HepG2 (cell line): ENCODE measurements around the gene JAKMIP2. TPM values are rescaled to one million over a fixed set of nuclear protein-coding genes. Genes with fewer than 3 reads are reported as not detected.
A peak's percentile ranks its signal among the peaks of the same experiment; 100 is the strongest.
"Not testable (repeated sequence)": the region's sequence is repeated elsewhere in the genome, so short reads cannot be mapped to it uniquely, and the experiment has no call there.

Experiments
- ATAC-seq: fragments of 200-7000 bp; cut with Tn5 transposase; 3 replicates; pipeline ENCODE4 v1.9.1; 2020; ENCODE audit warnings: mild to moderate bottlenecking, moderate library complexity
- BruUV-seq: library from RNA; stranded (reverse); fragments of 400-500 nt; replicated peaks from 2 replicates; lab custom pipeline; 2021; lab: Mats Ljungman, UMichigan
- CTCF ChIA-PET: fragments of 300-600 bp; formaldehyde crosslinking; extraction: SDS; loops from one replicate; lab custom pipeline; 2021; ENCODE audit warnings: low total read pairs, inconsistent platforms, low intra/inter-chr PET ratio; lab: Yijun Ruan, JAX
- POLR2A ChIA-PET: fragments of 350-600 bp; sonication (Branson Sonifier 250); formaldehyde crosslinking; loops from one replicate; lab custom pipeline; 2020; ENCODE audit warnings: antibody characterized with exemption, inconsistent platforms; lab: Yijun Ruan, JAX
- DNase-seq: peaks from one replicate; pipeline ENCODE4 v3.0.0-alpha.2; 2015; ENCODE audit warnings: low spot score
- FAIRE-seq: peaks from 3 replicates; lab custom pipeline; 2011; peaks lifted over from hg19 to GRCh38; lab: Jason Lieb, UNC
- H2AFZ ChIP-seq: one replicate; pipeline ENCODE4 v1.6.1; 2011; ENCODE audit warnings: low read length, inconsistent platforms
- H3K27ac ChIP-seq: fragments of 300-600 bp; 3 replicates; pipeline ENCODE4 v1.8.0; 2011; ENCODE audit warnings: mixed run types, mild to moderate bottlenecking, mixed read lengths, low read length, inconsistent platforms; ENCODE audit not compliant: insufficient read depth; ENCODE audit errors: extremely low read length
- H3K27me3 ChIP-seq, 2 experiments: fragments of 200-600 bp in 1 of 2; 2 replicates in 1 of 2; 3 replicates in 1 of 2; pipeline versions ENCODE4 v1.6.0 to v1.8.0; 2011; ENCODE audit warnings: low read length in 2 of 2, mild to moderate bottlenecking in 2 of 2, moderate library complexity in 2 of 2, inconsistent platforms in 1 of 2; ENCODE audit not compliant: insufficient read depth in 2 of 2, control insufficient read depth in 1 of 2
- H3K36me3 ChIP-seq, 2 experiments: fragments of 200-600 bp in 1 of 2; replicated peaks in 1 of 2; 2 replicates in 1 of 2; 3 replicates in 1 of 2; pipeline versions ENCODE4 v1.5.1 to v1.8.0; 2011; ENCODE audit warnings: low read length in 2 of 2, inconsistent platforms in 1 of 2; ENCODE audit not compliant: insufficient read depth in 2 of 2, control insufficient read depth in 1 of 2
- H3K4me1 ChIP-seq: 2 replicates; pipeline ENCODE4 v1.5.1; 2012; ENCODE audit warnings: low read length, inconsistent platforms; ENCODE audit not compliant: insufficient read depth
- H3K4me2 ChIP-seq: 2 replicates; pipeline ENCODE4 v1.6.0; 2011; ENCODE audit warnings: low read depth, low read length, inconsistent platforms
- H3K4me3 ChIP-seq, 3 experiments: fragments of 200-600 bp in 1 of 3; sonication (generic), shearing (Covaris generic) in 1 of 3; replicated peaks in 1 of 3; 2 replicates each; pipeline ENCODE4 v1.5.1; 2011 to 2016; ENCODE audit warnings: low read length in 3 of 3, inconsistent platforms in 2 of 3, low read depth in 2 of 3, mild to moderate bottlenecking in 2 of 3, control low read depth in 1 of 3, mixed read lengths in 1 of 3; ENCODE audit not compliant: insufficient read depth in 1 of 3
- H3K79me2 ChIP-seq: one replicate; pipeline ENCODE4 v1.6.1; 2011; ENCODE audit warnings: low read length, inconsistent platforms; ENCODE audit not compliant: insufficient read depth
- H3K9ac ChIP-seq: 2 replicates; pipeline ENCODE4 v1.6.0; 2011; ENCODE audit warnings: mild to moderate bottlenecking, low read depth, low read length, inconsistent platforms; ENCODE audit not compliant: insufficient read depth
- H3K9me3 ChIP-seq: 2 replicates; pipeline ENCODE4 v1.5.1; 2012; ENCODE audit warnings: mild to moderate bottlenecking, low read length
- H4K20me1 ChIP-seq: 2 replicates; pipeline ENCODE4 v1.6.0; 2011; ENCODE audit warnings: inconsistent platforms, mild to moderate bottlenecking, low read length, moderate library complexity; ENCODE audit not compliant: insufficient read depth
- FOXM1 ChIP-seq: sonication (generic); formaldehyde crosslinking; IDR thresholded peaks from 2 replicates; pipeline ENCODE4 v1.5.0; 2020; ENCODE audit warnings: missing genetic modification reagents
- NFIB ChIP-seq: sonication (generic); formaldehyde crosslinking; IDR thresholded peaks from 2 replicates; pipeline ENCODE4 v1.9.0; 2021; ENCODE audit warnings: missing genetic modification reagents, mild to moderate bottlenecking, borderline replicate concordance
- RAD21 ChIP-seq: fragments of 450-650 bp; formaldehyde crosslinking; IDR thresholded peaks from 2 replicates; pipeline ENCODE4 v1.5.0; 2020; ENCODE audit warnings: mild to moderate bottlenecking
- TBX2 ChIP-seq: sonication (generic); formaldehyde crosslinking; IDR thresholded peaks from 2 replicates; pipeline ENCODE4 v1.5.0; 2020; ENCODE audit warnings: missing genetic modification reagents, mild to moderate bottlenecking, borderline replicate concordance
- ZNF20 ChIP-seq: sonication (generic); formaldehyde crosslinking; IDR thresholded peaks from 2 replicates; pipeline ENCODE4 v1.4.0; 2020; ENCODE audit warnings: mild to moderate bottlenecking, moderate library complexity, missing genetic modification reagents
- ZNF557 ChIP-seq: sonication (generic); formaldehyde crosslinking; IDR thresholded peaks from 2 replicates; pipeline ENCODE4 v1.4.0; 2020; ENCODE audit warnings: missing genetic modification reagents
- WGBS: methylation state at CpG from one replicate; pipeline ENCODE4 v1.1.6; 2017; ENCODE audit warnings: low lambda C conversion rate; 5-methylcytosine and 5-hydroxymethylcytosine counted together
- in situ Hi-C: cut with HindIII; loops from 2 replicates; pipeline ENCODE4 v1.10.0; 2017; ENCODE audit warnings: low pct_unique_long_range_greater_than_20kb; ENCODE audit not compliant: extremely low pct_ligation_motif_present
- intact Hi-C: fragments of 100-400 bp; cut with micrococcal nuclease; formaldehyde crosslinking; loops from one replicate; pipeline ENCODE4 v1.10.0; 2022; ENCODE audit not compliant: unreplicated experiment
- polyA plus RNA-seq, 8 experiments: library from polyadenylated mRNA; depleted of rRNA in 3 of 8; stranded (reverse) in 7 of 8; unstranded in 1 of 8; fragments of >200 nt; fragmentation: Illumina TruSeq in 4 of 8; extraction: Trizol in 4 of 8; gene quantifications; 2 replicates each; pipeline versions ENCODE4 v1.2.1 to v1.2.3, GENCODE V29; 2011 to 2016; ENCODE audit warnings: low read depth in 4 of 8, missing spikeins in 1 of 8, mixed read lengths in 1 of 8; ENCODE audit not compliant: insufficient read depth in 1 of 8
- total RNA-seq, 5 experiments: library from RNA; depleted of rRNA; stranded (reverse); fragments of >200 nt; fragmentation: Illumina TruSeq; extraction: Trizol; gene quantifications; 2 replicates each; pipeline ENCODE4 v1.2.3, GENCODE V29; 2016; ENCODE audit warnings: low read depth in 1 of 5
- TF ChIP-seq, protein P1 (sequence below): sonication (generic); formaldehyde crosslinking; IDR thresholded peaks from 2 replicates; pipeline ENCODE4 v1.5.1; 2020; ENCODE audit warnings: missing genetic modification reagents, mild to moderate bottlenecking, borderline replicate concordance

The JAKMIP2 gene
- total and polyA plus RNA-seq, 2 of the 13 experiments (the other 11 are each of a cell fraction or from before 2014, with no cell fraction given), result 0.04 to 2.1 TPM

DNA sequence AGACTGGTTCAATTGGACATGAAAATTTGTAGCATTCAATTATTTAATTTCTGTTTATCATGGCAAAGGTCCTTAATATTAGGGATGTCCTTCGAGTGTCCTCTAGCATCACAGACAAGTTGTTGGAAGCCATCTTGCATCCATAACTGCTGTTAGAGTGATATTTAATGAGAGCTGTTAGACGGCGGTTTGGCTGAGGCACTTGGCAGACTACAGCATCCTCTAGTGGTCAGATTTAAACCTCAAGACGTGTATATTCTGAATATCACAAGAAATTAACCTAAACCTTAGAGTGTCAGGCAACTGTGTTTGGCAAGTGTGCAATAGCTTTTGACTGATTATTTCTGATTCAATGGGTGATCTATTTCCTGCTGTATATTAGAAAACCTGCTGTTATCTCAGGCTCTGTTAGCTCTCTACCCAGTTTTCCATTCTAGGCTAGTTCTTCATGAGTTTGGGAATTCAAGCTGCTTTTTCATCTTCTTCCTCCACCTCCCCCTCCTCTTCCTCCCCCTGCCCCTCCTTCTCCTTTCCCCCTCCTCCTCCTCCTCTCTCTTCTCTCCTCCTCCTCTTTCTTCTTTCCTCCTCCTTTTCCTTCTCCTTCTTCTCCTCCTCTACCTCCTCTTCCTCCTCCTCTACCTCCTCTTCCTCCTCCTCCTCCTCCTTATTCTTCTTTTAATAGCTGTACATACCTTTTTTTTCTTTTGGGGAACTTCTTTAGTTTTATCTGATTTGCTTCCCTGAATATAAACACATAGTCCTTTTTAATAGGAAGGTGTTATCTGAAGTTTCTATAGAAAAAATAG is 40.4 kb upstream of the JAKMIP2 start (continued):
- no peak for TF ChIP-seq ZNF20 (CRISPR knock-in tag)
- TF ChIP-seq RAD21 (CRISPR knock-in tag), result peak; percentile 64
- TF ChIP-seq TBX2 (CRISPR knock-in tag), result no peak
- TF ChIP-seq, all 625 proteins: peak for 8

DNA sequence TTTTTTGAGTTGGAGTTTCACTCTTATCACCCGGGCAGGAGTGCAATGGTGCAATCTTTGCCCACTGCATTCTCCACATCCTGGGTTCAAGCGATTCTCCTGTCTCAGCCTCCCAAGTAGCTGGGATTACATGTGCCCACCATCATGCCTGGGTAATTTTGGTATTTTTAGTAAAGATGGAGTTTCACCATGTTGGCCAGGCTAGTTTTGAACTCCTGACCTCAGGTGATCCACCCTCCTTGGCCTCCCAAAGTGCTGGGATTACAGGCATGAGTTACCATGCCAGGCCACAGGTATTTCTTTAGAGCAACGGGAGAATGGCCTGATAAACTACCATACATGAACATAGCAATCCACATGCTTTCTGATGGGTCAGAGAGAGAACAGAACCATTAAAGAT is 39.7 kb upstream of the JAKMIP2 start:
- H3K4me1 ChIP-seq, result peaks cover 10% of the 10 kb centered on the region; the same call in 1 of the 2 replicates
- H3K79me2 ChIP-seq, ATAC-seq, H3K9ac ChIP-seq, H3K36me3 ChIP-seq, H3K27ac ChIP-seq, H4K20me1 ChIP-seq, H3K9me3 ChIP-seq, H2AFZ ChIP-seq, H3K4me2 ChIP-seq, H3K27me3 ChIP-seq, BruUV-seq, POLR2A ChIA-PET, DNase-seq, H3K4me3 ChIP-seq, FAIRE-seq: not testable (repeated sequence)
- in situ Hi-C loops, result loop anchor here (5.0 kb wide), 1 partner anchor 195 kb away; no protein-coding TSS in a partner anchor
- WGBS, result 73% methylated on average over 3 of the region's 3 CpGs
- intact Hi-C loops, result loop anchor here (1.0 to 5.0 kb wide), 2 partner anchors 35 to 194 kb away; no protein-coding TSS in a partner anchor
- CTCF ChIA-PET, result interaction anchor here (1.6 kb wide), 1 partner anchor 194 kb away, joined by 26 read pairs; no protein-coding TSS in a partner anchor

DNA sequence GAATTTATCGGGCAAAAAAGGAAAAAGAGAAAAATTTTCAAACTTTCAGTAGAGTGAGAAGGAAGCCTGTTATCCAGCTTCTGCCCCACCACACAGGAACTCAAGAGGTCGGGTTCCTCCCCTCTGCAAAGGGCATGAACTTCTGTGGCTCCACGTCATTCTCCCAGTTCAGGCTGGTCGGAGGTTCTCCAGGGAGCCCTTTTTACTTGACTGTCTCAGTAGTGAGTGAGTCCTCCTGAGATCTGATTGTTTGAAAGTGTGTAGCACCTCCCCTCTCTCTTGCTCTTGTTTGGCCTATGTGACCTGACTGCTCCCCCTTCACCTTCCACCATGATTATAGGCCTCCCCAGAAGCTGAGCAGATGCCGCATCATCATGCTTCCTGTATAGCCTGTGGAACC is 39.2 kb upstream of the JAKMIP2 start:
- Histone ChIP-seq H3K4me2 (no peak overlapping the region), H3K4me3 (no peak overlapping the region), H3K36me3 (no peaks in the 10 kb centered on the region), H3K27ac (no peak overlapping the region), H3K9me3 (no peaks in the 10 kb centered on the region), H3K79me2 (no peaks in the 10 kb centered on the region), H3K27me3 (no peaks in the 10 kb centered on the region), H3K4me1 (peaks cover 9% of the 10 kb centered on the region; the same call in 1 of the 2 replicates), H2AFZ (no peak overlapping the region), H4K20me1 (no peaks in the 10 kb centered on the region), H3K9ac (no peak overlapping the region)
- ChIA-PET CTCF (interaction anchor here (1.6 kb wide), 1 partner anchor 194 kb away, joined by 26 read pairs; no protein-coding TSS in a partner anchor), POLR2A (no interaction called here)
- no TSS peak for BruUV-seq
- DNase-seq (no peak), FAIRE-seq (no peak), ATAC-seq (no peak)
- intact Hi-C loops (loop anchor here (1.0 to 5.0 kb wide), 2 partner anchors 36 to 193 kb away; no protein-coding TSS in a partner anchor), in situ Hi-C loops (loop anchor here (5.0 kb wide), 1 partner anchor 194 kb away; no protein-coding TSS in a partner anchor)
- TF ChIP-seq ZNF557 (CRISPR knock-in tag) (no peak), FOXM1 (CRISPR knock-in tag) (no peak), NFIB (no peak)
- TF ChIP-seq, protein P1, sequence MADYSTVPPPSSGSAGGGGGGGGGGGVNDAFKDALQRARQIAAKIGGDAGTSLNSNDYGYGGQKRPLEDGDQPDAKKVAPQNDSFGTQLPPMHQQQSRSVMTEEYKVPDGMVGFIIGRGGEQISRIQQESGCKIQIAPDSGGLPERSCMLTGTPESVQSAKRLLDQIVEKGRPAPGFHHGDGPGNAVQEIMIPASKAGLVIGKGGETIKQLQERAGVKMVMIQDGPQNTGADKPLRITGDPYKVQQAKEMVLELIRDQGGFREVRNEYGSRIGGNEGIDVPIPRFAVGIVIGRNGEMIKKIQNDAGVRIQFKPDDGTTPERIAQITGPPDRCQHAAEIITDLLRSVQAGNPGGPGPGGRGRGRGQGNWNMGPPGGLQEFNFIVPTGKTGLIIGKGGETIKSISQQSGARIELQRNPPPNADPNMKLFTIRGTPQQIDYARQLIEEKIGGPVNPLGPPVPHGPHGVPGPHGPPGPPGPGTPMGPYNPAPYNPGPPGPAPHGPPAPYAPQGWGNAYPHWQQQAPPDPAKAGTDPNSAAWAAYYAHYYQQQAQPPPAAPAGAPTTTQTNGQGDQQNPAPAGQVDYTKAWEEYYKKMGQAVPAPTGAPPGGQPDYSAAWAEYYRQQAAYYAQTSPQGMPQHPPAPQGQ (CRISPR knock-in tag), result no peak
- WGBS, result 68% methylated on average over 5 of the region's 5 CpGs
